RPMI8226 (cell line): ENCODE results near the gene CELF5.
"Not testable (repeated sequence)": the region's sequence is repeated elsewhere in the genome, so short reads cannot be mapped to it uniquely, and the experiment has no call there.

Experiments
- DNase-seq: peaks from one replicate; pipeline ENCODE4 v3.0.0-alpha.2; 2015

CELF5 gene

GRCh38 chr19:3190921-3191805 is 33.3 kb upstream of the CELF5 start:
- no peak for DNase-seq

DNA sequence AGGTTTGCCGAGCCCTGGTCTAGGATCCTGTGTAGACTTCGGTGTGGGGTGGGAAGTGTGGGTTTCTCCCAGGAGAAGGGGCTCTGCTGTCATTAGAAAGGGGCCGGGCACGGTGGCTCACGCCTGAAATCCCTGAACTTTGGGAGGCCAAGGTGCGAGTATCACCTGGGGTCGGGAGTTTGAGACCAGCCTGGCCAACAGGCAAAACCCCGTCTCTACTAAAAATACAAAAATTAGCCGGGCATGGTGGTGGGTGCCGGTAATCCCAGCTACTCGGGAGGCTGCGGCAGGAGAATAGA is 32.7 kb upstream of the CELF5 start:
- not testable (repeated sequence) for DNase-seq

DNA sequence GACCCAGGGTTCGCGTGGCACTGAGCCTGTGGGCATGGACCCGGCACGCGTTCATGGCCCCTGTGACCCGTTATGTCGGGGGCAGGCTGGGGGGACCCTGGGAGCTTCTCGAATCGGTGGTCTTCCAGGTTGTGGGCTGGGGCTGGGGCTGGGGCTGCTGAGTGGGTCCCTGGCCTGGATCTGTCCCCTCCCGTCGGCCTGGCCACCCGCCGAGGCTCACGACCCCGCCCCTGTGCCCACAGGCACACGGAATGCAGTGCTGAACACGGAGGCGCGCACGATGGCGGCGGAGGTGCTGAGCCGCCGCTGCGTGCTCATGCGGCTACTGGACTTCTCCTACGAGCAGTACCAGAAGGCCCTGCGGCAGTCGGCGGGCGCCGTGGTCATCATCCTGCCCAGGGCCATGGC is 32.2 kb upstream of the CELF5 start:
- DNase-seq, result no peak

DNA sequence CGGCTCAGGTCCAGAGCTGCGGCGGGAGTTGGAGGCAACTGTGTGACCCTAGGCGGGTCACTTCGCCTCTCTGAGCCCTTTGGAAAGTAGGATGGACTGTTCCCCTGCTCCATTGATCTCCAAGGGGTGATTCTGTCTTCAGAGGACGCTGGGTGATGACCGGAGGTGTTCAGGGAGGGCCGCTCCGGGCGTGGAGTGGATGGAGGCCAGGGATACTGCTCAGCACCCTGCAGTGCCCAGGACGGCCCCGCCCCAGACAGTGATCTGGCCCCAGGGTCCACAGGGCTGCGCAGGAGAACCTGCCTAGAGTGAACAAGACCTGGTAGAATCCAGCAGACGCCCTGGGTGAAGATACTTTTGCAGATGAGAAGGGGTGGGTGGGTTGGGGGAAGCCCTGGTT is 31.8 kb upstream of the CELF5 start:
- DNase-seq, result no peak

- no peak for DNase-seq
Observed at GRCh38 chr19:3193256-3194105, 31.0 kb upstream of the CELF5 start.

DNA sequence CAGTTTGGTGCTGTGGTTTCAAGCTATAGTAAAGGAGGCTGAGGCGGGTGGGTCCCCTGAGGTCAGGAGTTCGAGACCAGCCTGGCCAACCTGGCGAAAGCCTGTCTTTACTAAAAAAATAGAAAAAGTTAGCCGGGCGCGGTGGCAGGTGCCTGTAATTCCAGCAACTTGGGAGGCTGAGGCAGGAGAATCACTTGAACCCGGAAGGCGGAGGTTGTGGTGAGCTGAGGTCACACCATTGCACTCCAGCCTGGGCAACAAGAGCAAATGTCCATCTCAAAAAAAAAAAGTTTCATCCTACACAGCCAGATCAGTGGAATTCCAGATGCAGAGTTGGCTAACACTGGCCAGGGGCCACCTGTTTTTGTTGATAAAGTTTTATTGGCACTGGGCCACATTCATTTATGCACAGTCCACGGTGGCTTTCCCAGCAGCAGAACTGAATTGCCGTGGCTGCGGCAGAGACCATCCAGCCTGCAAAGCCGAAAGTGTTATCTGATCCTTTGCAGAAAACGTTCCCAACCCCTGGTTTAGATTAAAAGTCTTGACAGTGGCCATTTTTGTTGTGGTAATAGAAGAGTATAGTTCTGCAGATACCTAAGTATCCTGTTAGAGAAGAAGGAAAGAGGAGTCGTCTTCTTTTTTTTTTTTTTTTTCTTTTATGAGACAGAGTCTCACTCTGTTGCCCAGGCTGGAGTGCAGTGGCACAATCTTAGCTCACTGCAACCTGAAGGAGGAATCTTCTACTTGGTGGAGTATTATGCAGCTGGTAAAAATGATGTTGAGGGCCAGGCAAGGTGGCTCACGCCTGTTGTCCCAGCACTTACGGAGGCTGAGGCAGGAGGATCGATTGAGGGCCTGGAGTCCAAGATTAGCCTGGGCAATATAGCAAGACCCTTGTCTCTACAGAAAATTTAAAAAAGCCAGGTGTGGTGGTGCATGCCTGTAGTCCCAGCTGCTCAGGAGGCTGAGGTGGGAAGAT is 30.1 kb upstream of the CELF5 start:
- DNase-seq, result no peak

- DNase-seq, result no peak
Observed at GRCh38 chr19:3196064-3196932, 28.2 kb upstream of the CELF5 start.

DNA sequence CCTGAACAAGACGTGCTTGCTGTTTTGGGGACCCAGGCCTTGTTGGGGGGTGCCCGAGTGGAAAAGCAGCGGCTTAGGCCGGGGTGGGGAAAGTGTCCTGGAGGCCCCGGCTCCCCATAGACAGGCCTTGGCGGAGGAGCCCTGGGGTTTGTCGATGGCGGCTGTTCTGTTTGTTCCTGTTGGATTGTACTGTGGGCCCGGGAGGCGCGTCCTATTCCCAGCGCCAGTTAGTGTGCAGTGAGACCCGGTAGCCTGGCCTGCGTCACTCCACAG is 27.6 kb upstream of the CELF5 start:
- DNase-seq, result no peak

- DNase-seq, result no peak
Observed at GRCh38 chr19:3198901-3199700, 25.4 kb upstream of the CELF5 start.

- no peak for DNase-seq
Observed at GRCh38 chr19:3201072-3201700, 23.3 kb upstream of the CELF5 start.

DNA sequence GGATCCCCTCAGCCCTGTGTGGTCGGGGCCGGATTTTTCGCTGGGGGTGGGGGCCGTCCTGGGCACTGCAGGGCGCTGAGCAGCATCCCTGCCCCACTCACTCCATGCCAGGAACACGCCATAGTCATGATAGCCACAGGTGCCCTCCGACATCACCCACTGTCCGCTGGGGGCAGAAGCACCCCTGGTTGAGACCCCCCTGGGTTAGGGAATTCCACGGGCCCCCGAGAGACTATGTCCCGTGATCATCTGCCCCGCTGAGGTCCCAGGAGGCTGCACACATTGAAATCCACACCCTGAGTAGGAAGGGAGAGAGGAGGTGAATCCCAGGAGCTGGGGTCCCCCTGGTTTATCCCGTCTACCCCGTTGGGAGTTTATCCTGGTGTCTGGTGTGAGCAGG is 22.6 kb upstream of the CELF5 start:
- DNase-seq, result no peak

DNA sequence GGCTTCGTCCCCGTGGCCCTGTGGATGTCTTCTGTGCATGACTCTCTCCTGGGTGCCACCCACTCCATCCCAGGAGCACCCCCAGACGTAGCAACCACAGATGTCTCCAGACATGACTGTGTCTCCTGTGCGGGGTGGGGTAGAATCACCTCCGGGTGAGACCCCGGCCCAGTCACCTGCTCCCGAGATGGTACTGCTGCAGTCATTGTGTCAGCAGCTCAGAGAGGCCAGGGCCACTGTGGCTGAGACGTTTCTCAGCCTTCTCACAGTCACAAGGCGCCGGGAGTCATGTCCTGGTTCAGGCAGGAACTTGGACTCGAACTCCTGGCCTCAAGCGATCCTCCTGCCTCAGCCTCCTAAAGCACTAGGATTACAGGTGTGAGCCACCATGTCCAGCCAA is 22.1 kb upstream of the CELF5 start:
- DNase-seq, result no peak

DNA sequence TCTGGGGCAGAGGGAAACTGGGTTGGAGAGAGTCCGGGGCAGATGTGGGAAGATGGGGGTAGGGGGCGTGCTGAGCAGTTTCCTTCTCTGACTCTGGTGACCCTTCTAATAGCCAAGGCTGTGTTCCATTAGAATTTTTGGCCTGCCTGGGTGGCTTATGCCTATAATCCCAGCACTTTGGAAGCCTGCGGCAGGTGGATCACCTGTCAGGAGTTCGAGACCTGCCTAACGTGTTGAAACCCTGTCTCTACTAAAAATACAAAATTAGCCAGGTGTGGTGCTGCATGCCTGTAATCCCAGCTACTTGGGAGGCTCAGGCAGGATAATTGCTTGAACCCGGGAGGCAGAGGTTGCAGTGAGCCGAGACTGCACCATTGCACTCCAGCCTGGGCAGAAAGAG is 21.6 kb upstream of the CELF5 start:
- DNase-seq, result not testable (repeated sequence)

- DNase-seq, result no peak
Observed at GRCh38 chr19:3203805-3204645, 20.4 kb upstream of the CELF5 start.

DNA sequence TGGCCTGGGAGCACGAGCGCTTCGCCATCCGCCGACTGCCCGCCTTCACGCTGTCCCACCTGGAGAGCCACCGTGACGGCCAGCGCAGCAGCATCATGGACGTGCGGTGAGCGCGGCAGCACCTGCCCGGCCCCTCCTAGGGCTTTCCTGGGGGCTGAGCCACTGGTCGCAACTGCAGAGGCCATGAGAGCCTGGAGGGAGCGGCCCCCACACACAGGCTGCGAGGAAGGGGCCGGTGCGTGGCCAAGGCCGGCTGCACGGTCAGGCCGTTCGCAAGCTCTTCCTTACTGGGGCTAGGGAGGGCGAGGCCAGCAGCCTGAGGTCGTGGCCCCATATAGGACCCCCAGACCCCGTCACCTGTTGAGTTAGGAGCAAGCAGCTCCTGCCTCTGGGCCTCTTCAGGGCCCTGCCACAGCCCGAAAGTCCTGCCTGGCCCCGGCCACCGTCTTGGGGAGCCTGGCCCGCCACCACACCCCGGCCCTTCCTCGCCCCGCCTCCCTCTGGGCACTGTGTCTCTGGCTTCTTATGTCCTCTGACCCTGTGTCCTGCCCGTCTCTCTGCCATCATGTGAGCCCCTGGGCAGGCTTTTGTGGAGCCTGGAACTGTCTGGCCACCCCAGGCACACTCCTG is 19.7 kb upstream of the CELF5 start:
- no peak for DNase-seq

DNA sequence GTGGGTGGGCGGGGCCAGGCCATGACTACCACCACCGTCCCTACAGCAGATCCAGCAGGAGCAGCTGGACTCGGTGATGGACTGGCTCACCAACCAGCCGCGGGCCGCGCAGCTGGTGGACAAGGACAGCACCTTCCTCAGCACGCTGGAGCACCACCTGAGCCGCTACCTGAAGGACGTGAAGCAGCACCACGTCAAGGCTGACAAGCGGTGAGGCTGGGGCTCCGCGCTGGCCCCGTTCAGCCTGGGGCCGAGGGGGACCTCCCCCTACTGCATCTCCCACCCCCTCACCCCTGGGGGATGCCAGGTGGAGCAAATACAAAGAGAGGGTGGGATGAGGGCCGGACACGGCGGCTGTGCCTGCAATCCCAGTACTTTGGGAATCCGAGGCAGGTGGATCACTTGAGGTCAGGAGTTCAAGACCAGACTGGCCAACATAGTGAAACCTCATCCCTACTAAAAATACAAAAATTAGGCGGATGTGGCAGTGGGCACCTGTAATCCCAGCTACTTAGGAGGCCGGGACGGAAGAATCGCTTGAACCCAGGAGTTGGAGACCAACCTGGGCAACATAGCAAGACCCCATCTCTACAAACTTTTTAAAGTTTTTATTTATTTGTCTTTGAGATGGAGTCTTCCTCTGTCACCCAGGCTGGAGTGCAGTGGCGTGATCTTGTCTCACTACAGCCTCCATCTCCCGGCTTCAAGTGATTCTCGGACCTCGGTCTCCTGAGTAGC is 18.1 kb upstream of the CELF5 start:
- no peak for DNase-seq

DNA sequence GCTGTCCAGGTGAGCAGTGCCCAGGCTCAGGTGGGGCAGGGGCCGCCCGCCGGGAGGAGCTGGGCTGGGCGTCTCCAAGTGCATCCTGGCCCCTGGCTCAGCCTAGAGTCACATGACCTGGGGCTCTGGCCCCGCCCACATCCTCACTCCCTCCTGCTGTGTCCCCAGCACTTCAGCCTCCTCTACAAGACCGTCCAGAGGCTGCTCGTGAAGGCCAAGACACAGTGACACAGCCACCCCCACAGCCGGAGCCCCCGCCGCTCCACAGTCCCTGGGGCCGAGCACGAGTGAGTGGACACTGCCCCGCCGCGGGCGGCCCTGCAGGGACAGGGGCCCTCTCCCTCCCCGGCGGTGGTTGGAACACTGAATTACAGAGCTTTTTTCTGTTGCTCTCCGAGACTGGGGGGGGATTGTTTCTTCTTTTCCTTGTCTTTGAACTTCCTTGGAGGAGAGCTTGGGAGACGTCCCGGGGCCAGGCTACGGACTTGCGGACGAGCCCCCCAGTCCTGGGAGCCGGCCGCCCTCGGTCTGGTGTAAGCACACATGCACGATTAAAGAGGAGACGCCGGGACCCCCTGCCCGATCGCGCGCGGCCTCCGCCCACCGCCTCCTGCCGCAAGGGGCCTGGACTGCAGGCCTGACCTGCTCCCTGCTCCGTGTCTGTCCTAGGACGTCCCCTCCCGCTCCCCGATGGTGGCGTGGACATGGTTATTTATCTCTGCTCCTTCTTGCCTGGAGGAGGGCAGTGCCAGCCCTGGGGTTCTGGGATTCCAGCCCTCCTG is 16.8 kb upstream of the CELF5 start:
- no peak for DNase-seq
